Measurements from ENCODE around the gene HIP1R. TPM values are rescaled to one million over a fixed set of nuclear protein-coding genes. Genes with fewer than 3 reads are reported as not detected.

Gene HIP1R
- polyA plus RNA-seq, 3 donors from 2014 or later = 4.4 to 14.6 (median 5.1) TPM

DNA sequence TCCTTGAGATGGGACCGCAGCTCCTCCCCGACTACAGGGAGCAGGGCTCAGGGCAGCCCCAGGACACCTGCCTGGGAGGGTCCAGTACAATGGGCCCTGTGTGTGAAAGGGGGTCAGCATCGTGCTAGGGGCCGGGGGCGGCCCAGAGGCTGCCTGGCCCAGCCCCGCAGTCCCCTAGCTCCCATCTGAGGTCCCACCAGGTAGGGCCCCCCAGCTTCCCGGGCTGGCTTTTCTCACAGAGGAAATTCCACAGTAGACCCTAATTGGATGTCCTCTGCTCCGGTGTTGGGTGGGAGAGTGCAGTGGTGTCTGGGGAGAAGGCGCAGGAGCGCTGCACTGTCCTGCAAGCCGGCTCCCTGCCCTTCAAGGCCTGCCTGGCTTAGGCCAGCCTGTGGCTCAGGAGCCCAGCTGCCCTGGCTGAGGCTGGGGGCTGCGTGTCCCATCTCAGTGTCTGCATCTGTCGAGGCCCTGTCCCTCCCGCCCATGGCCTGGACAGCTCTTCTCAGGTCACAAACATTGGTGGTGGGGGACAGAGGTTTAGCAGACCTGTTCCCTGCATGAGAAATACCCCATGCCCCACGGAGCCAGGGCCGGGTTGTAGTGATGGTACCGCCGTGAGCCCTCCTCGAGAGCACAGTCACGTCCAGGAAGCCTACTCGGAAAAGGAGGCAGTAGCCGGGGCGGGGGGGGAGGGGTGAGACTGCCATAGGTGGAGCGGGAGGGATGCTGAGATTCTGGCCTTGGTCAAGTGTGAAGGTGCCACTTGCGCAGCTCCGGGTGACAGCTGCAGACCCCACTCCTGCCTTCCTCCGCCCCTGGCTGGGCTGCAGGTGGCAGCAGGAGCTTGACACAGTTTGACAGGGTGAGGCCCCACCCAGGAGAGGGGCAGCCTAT is 11.6 kb downstream of the HIP1R start:
- Mint-ChIP-seq H3K27ac (no peak overlapping the region), H3K4me3 (no peak overlapping the region), H3K4me1 (peaks cover 0 to 2% of the 10 kb centered on the region in 2 donors), H3K27me3 (ENCODE audit: low read depth in 3 of 3) (peaks cover 0 to 6% (median 0%) of the 10 kb centered on the region in 3 donors), H3K36me3 (peaks cover 0 to 4% (median 3%) of the 10 kb centered on the region in 3 donors), H3K9me3 (no peaks in the 10 kb centered on the region)
- no peak for DNase-seq

DNA sequence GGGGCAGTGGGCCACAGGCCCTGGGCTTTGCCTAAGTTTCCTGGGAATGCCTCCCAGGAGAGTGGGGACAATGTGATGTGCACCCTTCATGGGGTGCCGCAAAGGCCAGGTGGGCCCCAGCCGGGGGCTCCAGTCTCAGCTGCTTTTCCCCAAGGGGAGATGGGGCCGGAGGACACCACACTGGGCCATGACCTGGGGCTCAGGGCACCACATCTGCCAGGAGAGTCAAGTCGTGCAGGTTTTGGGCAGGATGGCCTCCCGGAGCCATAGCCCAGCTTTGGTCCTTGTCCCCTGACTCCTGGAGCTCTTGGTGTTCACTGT is 12.2 kb downstream of the HIP1R start:
- H3K36me3 Mint-ChIP-seq = peaks cover 0 to 5% (median 4%) of the 10 kb centered on the region in 3 donors
- no peak overlapping the region for H3K4me3 Mint-ChIP-seq
- DNase-seq = no peak
- H3K27me3 Mint-ChIP-seq (ENCODE audit: low read depth in 3 of 3) = peaks cover 0 to 6% (median 0%) of the 10 kb centered on the region in 3 donors
- no peaks in the 10 kb centered on the region for H3K9me3 Mint-ChIP-seq
- H3K27ac Mint-ChIP-seq = no peak overlapping the region
- H3K4me1 Mint-ChIP-seq = no peaks in the 10 kb centered on the region

DNA sequence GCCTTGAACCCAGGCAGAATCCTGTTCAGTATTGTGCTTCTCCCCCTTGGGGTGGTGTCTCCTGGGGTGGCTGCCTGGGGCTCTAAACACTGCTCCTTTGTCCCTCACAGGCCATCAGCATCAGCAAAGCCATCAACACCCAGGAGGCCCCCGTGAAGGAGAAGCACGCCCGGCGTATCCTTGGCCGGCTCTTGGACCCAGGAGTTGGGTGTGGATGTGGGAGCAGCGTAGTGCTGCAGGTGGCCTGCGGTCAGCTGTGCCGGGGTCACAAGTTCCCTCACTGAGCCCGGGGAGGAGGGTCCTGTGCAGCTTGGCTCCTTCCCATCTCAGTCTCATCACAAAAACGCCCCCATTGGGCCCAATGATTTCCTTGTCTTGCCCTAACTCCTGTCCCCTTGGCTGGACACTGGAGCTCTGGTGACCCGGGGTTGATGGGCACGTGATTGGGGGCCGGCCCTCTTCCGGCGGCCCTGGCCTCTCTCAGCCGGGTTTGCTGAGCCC is 12.7 kb downstream of the HIP1R start:
- DNase-seq = no peak
- peaks cover 0 to 6% (median 0%) of the 10 kb centered on the region in 3 donors for H3K27me3 Mint-ChIP-seq (ENCODE audit: low read depth in 3 of 3)
- no peak overlapping the region for H3K27ac Mint-ChIP-seq
- H3K9me3 Mint-ChIP-seq = no peaks in the 10 kb centered on the region
- H3K36me3 Mint-ChIP-seq = peaks cover 0 to 8% (median 4%) of the 10 kb centered on the region in 3 donors
- no peaks in the 10 kb centered on the region for H3K4me1 Mint-ChIP-seq
- H3K4me3 Mint-ChIP-seq = no peak overlapping the region

DNA sequence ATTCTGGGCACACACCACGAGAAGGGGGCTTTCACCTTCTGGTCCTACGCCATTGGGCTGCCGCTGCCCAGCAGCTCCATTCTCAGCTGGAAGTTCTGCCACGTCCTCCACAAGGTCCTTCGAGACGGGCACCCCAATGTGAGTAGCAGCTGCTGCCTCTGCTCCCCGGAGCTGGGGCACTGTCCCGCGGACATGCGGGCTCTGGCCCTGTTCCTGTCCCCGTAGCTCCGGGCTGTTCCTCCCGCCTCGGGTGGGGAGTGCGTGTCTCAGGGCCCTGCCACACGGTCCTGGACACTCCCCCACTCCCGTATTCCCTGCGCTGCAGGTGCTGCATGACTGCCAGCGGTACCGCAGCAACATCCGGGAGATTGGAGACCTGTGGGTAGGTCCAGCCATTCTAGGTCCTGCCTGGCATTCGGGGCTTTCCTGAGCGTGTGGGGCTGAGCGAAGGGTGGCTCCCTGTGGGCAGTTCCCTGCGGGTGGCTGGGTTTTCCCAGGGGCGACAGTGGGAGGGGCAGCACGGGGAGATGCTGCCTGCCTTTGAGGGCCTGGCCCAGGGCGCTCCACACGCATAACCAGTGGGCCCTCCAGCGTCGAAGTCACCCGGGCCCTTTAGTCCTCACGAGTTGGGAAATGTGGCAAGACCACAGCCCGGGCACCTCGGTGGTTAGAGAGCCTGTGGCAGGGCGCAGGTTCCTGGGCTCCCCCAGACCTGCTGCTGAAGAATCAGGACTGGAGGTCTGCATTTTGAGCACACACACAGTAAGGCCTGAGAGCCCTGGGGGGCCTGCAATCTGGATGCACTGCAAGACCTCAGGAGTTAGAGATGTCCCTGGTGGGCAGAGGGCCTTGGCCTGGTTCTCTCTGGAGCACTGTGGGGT is 13.5 kb downstream of the HIP1R start:
- H3K9me3 Mint-ChIP-seq = no peaks in the 10 kb centered on the region
- no peak overlapping the region for H3K4me3 Mint-ChIP-seq
- H3K36me3 Mint-ChIP-seq = peaks cover 0 to 8% (median 4%) of the 10 kb centered on the region in 3 donors
- H3K4me1 Mint-ChIP-seq = no peaks in the 10 kb centered on the region
- H3K27ac Mint-ChIP-seq = no peak overlapping the region
- H3K27me3 Mint-ChIP-seq (ENCODE audit: low read depth in 3 of 3) = peaks cover 0 to 6% (median 0%) of the 10 kb centered on the region in 3 donors
- DNase-seq = no peak

DNA sequence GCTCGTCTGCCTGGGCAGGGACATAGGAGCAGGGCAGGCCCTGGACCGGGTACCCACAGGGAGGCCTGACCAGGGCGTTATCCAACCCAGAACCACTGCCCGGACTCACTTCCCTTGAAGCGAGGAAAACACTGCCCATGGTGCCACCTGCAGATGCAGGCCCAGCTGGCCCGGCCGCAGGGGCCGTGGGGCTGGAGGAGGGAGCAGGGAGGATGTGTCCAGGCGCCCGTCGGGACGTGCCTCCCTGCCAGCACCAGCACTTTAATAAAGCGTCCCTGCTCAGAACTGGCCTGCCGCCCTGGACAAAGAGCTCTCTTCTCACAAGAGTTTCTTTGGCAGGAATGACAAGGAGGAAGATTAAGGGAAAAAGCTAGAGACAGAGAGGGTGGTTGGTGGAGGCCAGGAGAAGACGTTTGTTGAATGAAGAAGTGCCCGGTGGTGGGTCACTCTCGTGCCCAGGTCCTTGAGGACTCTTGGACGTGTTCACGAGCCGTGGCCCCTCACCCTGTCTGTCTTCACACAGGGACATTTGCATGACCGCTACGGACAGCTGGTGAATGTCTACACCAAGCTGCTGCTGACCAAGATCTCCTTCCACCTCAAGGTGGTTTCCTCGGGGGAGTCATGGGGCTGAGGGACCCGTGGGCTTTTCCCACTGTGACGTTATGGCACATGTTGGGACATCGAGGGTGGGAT is 14.2 kb downstream of the HIP1R start:
- H3K4me1 Mint-ChIP-seq = no peaks in the 10 kb centered on the region
- H3K4me3 Mint-ChIP-seq = no peak overlapping the region
- H3K36me3 Mint-ChIP-seq = peaks cover 0 to 8% (median 4%) of the 10 kb centered on the region in 3 donors
- H3K27ac Mint-ChIP-seq = peak overlapping the region in 2 of 6 donors; percentile 37 to 53
- H3K9me3 Mint-ChIP-seq = no peaks in the 10 kb centered on the region
- H3K27me3 Mint-ChIP-seq (ENCODE audit: low read depth in 3 of 3) = peaks cover 0 to 6% (median 0%) of the 10 kb centered on the region in 3 donors
- DNase-seq = no peak

DNA sequence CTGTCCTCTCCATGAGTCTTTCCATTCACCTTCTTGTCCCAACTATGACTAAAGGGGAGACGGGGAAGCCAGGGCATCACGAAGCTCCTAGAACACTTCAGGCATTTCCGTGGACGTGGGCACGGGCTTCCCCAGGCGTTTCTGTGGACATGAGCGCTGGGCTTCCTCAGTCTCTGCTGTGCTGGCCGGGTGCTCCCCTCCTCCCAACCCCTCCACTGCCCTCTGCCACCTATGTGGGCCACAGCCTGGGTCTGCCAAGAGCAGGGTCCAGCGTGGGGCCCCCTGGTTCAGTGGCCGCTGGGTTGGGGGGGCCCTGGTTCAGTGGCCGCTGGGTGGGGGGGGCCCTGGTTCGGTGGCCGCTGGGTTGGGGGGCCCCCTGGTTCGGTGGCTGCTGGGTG is 14.8 kb downstream of the HIP1R start:
- Mint-ChIP-seq H3K4me1 (no peaks in the 10 kb centered on the region), H3K4me3 (no peak overlapping the region), H3K27me3 (ENCODE audit: low read depth in 3 of 3) (peaks cover 0 to 6% (median 0%) of the 10 kb centered on the region in 3 donors), H3K36me3 (peaks cover 0 to 8% (median 4%) of the 10 kb centered on the region in 3 donors), H3K27ac (no peak overlapping the region), H3K9me3 (no peaks in the 10 kb centered on the region)
- no peak for DNase-seq

DNA sequence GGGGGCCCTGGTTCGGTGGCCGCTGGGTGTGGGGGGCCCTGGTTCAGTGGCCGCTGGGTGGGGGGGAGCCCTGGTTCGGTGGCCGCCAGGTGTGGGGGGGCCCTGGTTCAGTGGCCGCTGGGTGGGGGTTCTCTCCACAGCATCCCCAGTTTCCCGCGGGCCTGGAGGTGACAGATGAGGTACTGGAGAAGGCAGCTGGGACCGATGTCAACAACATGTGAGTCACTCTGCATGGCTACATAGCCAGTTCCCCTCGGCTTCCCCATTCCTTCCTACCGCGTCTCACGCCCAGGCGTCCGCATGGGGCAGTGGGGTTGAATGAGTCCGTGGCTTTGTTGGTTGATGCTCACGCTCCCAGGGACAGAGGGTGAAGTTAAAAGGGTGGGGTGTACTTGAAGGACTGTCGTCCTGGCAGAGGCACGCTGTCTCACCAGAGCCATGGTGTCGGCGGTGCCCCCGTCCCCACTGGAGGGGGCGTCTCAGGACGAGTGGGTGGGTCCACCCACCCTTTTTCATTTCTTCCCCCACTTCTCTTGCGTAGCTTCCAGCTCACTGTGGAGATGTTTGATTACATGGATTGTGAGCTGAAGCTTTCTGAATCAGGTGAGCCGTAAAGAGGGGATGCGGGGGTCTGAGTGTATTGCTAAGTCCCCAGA is 15.6 kb downstream of the HIP1R start:
- Mint-ChIP-seq H3K9me3 (no peaks in the 10 kb centered on the region), H3K27me3 (ENCODE audit: low read depth in 3 of 3) (peaks cover 0 to 8% (median 0%) of the 10 kb centered on the region in 3 donors), H3K36me3 (peaks cover 0 to 8% (median 4%) of the 10 kb centered on the region in 3 donors), H3K27ac (no peak overlapping the region), H3K4me1 (no peaks in the 10 kb centered on the region), H3K4me3 (no peak overlapping the region)
- DNase-seq = no peak

DNA sequence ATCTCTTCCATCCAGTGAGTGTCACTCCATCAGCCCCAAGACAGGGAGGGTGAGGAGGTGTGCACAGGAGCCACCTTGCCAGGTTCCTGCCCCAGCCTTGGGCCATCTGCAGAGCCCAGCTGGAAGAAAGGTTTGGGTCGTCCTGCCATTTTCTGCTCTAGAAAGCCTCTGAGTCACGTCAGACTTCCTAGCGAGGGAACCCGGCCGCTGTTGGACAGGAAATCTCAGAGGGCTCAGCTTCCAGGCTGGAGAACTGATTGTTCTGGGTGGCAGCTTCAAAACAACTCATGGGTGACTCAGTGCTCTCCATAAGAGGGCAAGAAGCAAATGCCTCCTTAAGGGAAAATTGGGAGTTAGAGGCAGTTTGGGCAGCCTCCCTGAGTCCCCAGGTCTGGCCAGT is 16.6 kb downstream of the HIP1R start:
- DNase-seq = no peak

DNA sequence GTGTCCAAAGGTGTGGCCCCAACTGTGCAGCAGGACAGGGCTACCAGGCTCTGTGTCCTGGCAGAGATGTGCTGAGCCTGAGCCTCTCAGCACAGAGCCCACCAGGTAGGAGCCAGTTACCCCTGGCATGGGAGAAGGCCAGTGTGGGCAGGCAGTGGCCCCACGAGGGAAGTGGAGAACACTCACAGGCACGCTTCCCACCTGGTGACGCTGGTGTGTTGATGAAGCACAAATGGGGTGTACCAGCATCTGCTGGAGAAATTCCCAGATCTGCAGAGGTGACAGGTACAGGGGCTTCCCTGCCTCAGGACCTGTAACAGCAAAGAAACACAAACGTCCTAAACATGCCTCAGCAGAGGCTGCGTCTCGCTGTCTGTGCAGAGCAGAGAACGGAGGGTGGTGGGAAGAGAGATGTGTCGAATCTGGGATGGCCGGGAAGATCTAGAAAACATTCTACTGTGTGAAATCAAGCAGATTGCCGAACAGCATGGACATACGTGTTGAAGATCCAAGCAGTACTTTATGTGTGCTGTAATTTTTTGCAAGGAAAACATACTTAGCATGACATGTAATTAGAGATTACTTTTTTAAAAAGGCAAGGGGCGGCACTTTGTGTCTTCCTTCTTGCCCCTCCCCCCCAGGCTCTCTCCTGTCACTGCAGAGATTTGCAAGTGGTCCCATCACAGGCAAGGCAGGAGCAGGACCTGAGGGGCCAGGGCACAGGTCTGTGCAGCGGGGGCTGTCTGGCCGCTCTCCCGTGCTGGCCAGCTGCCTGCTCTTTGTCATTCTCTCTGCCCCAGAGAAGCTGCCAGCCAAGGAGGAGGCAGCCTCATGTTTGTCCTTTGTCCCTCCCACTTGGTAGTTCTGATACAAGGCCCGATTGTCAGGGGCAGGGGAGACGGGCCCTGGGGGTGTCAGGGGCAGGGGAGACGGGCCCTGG is 17.3 kb downstream of the HIP1R start:
- Mint-ChIP-seq H3K4me3 (no peak overlapping the region), H3K9me3 (no peaks in the 10 kb centered on the region), H3K27me3 (ENCODE audit: low read depth in 3 of 3) (peaks cover 3 to 14% (median 6%) of the 10 kb centered on the region in 3 donors), H3K4me1 (no peaks in the 10 kb centered on the region), H3K36me3 (peaks cover 0 to 10% (median 10%) of the 10 kb centered on the region in 3 donors), H3K27ac (peak overlapping the region in 2 of 6 donors; percentile 67 to 73)
- no peak for DNase-seq

More for the DNA sequence above, 16.6 kb downstream of the HIP1R start:
- Mint-ChIP-seq H3K4me3 (no peak overlapping the region), H3K36me3 (peaks cover 0 to 8% (median 4%) of the 10 kb centered on the region in 3 donors), H3K27ac (no peak overlapping the region), H3K27me3 (ENCODE audit: low read depth in 3 of 3) (peaks cover 0 to 12% (median 3%) of the 10 kb centered on the region in 3 donors), H3K4me1 (no peaks in the 10 kb centered on the region), H3K9me3 (no peaks in the 10 kb centered on the region)

DNA sequence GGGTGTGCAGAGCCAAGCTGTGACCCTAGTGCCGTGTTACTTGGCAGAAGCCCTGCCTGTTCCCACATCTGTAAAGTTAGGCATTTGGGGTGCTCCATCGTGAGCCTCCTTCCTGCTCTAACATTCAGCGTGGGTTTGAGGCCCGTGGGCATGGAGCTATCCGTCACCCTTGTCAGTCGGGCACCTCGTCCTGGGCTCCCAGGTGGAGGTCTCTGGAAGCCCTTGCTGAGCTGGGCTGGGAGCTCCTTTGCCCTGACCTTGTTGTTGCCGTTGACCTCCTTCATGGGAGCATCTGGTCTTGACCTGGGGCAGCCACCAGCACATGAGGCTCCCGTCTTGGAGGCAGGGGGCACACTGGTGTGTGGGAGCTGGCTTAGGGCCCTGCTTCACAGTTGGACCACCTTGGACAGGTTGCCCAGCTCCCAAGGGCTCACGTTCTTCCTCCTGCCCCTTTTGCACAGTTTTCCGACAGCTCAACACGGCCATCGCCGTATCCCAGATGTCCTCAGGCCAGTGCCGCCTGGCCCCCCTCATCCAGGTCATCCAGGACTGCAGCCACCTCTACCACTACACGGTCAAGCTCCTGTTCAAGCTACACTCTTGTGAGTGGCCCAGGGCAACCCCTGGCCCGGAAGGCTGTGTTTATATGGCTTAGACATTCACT is 18.5 kb downstream of the HIP1R start:
- no peak for DNase-seq
- Mint-ChIP-seq H3K4me1 (no peaks in the 10 kb centered on the region), H3K36me3 (peaks cover 0 to 11% (median 11%) of the 10 kb centered on the region in 3 donors), H3K27ac (peak overlapping the region in 2 of 6 donors; percentile 24 to 45), H3K9me3 (no peaks in the 10 kb centered on the region), H3K27me3 (ENCODE audit: low read depth in 3 of 3) (peaks cover 3 to 14% (median 9%) of the 10 kb centered on the region in 3 donors), H3K4me3 (no peak overlapping the region)

DNA sequence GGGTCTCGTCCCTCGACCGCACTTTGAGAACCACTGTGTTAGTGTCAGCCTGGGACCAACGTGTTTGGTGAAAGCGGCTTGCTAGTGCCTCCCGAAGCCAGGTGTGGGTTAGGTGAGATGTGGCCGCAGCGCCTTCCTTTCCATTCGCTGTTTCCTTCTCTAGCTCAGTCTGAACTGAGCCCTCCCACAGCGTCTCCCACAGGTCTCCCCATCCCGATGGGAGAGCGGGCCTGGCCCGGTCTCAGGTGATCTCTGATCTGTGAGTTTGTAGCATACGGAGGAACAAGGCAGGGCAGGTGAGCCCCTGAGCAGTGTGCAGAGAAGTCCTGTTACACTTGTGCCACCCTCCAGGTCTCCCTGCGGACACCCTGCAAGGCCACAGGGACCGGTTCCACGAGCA is 19.3 kb downstream of the HIP1R start:
- Mint-ChIP-seq H3K4me1 (no peaks in the 10 kb centered on the region), H3K9me3 (no peaks in the 10 kb centered on the region), H3K36me3 (peaks cover 0 to 10% (median 9%) of the 10 kb centered on the region in 3 donors), H3K27ac (no peak overlapping the region), H3K4me3 (no peak overlapping the region), H3K27me3 (ENCODE audit: low read depth in 3 of 3) (peaks cover 3 to 13% (median 9%) of the 10 kb centered on the region in 3 donors)
- no peak for DNase-seq

Measured in immature natural killer cell (primary cell).